Adrenal gland (tissue), 12 donors: ENCODE measurements around the gene COL26A1. TPM values are rescaled to one million over a fixed set of nuclear protein-coding genes. Genes with fewer than 3 reads are reported as not detected.

Source experiments
- DNase-seq, 7 donors: peaks; one replicate each; pipeline ENCODE4 v3.0.0-alpha.2; 2019 to 2020
- H3K27ac ChIP-seq, 5 donors: fragments of 200-600 bp; sonication (generic) in 4 of 5; 1 replicate in 3 of 5; 2 replicates in 2 of 5; pipeline versions ENCODE4 v1.5.1 to v1.8.0; 2016 to 2020; ENCODE audit warnings: mild to moderate bottlenecking in 1 of 5
- H3K27me3 ChIP-seq: fragments of 200-600 bp; 2 replicates; pipeline ENCODE4 v1.8.0; 2021
- H3K36me3 ChIP-seq, 2 donors: fragments of 200-600 bp; replicated peaks in 1 of 2; 1 replicate in 1 of 2; 2 replicates in 1 of 2; pipeline versions ENCODE4 v1.5.1 to v1.8.0; 2018 to 2022
- H3K4me1 ChIP-seq, 2 donors: fragments of 200-600 bp; replicated peaks in 1 of 2; 1 replicate in 1 of 2; 2 replicates in 1 of 2; pipeline versions ENCODE4 v1.5.1 to v1.8.0; 2018 to 2021
- H3K4me3 ChIP-seq, 4 donors: fragments of 200-600 bp; sonication (generic) in 3 of 4; one replicate each; pipeline ENCODE4 v1.5.1; 2016 to 2018
- H3K9me3 ChIP-seq, 3 donors: fragments of 200-600 bp; sonication (generic) in 1 of 3; replicated peaks in 1 of 3; 1 replicate in 2 of 3; 2 replicates in 1 of 3; pipeline versions ENCODE4 v1.5.1 to v1.8.0; 2016 to 2021
- POLR2A ChIP-seq, 2 donors: fragments of 450-650 bp; IDR thresholded peaks; one replicate each; pipeline ENCODE4 v1.6.1; 2017; ENCODE audit warnings: antibody characterized with exemption in 2 of 2, mild to moderate bottlenecking in 2 of 2, moderate library complexity in 1 of 2
- WGBS, 4 donors: extraction: QIAGEN DNeasy Blood & Tissue Kit in 2 of 4; methylation state at CpG; one replicate each; pipeline versions ENCODE4 v1.1.5 to v1.1.7; 2013 to 2017; 5-methylcytosine and 5-hydroxymethylcytosine counted together
- intact Hi-C, 2 donors: fragments of 100-400 bp; cut with DNase I; formaldehyde crosslinking; loops; one replicate each; pipeline versions ENCODE4 v1.14.1 to v1.15.0; 2022 to 2023
- polyA plus RNA-seq, 3 donors: library from polyadenylated mRNA; stranded (reverse); fragments of 200-250 nt in 2 of 3; fragments of 350-450 nt in 1 of 3; fragmentation: Illumina TruSeq in 1 of 3; extraction: RNeasy Lipid Tissue Mini Kit (QIAGEN cat#74804) in 1 of 3; gene quantifications; one replicate each; pipeline ENCODE4 v1.2.3, GENCODE V29; 2013 to 2014
- total RNA-seq, 9 donors: library from RNA; depleted of rRNA in 4 of 9; stranded (reverse); fragments of >200 nt in 4 of 9; fragments of 120-200 nt in 1 of 9; fragmentation: NEBNext Ultra II Directional in 1 of 9; extraction: Animal tissue kit (Norgen Biotek cat#: 25700) in 1 of 9; gene quantifications; one replicate each; pipeline versions ENCODE4 v1.1.0 to v1.2.4, GENCODE V29; 2013 to 2023
- TF ChIP-seq, protein P1 (sequence below), 6 experiments: fragments of 450-650 bp in 4 of 6; fragments of 200-600 bp in 2 of 6; sonication (generic) in 1 of 6; IDR thresholded peaks; 1 replicate in 5 of 6; 2 replicates in 1 of 6; pipeline versions ENCODE4 v1.5.1 to v1.8.0; 2016 to 2021; ENCODE audit warnings: antibody characterized with exemption in 6 of 6, mild to moderate bottlenecking in 2 of 6, moderate library complexity in 1 of 6
- donor health status: healthy with polysubstance abuse.
- donor health status: Bipolar disorder and iron deficiency.
- donor health status: DM: yes; HTN: yes; CAD: no.
- donor health status: DM: no; HTN: no; CAD: no.
- donor health status: DM: no; HTN: no; CAD: no.
- donor health status: DM: yes; HTN: yes; CAD: no.

The COL26A1 gene
- total and polyA plus RNA-seq, 12 donors: 0.64 to 18.8 (median 4.6) TPM

DNA sequence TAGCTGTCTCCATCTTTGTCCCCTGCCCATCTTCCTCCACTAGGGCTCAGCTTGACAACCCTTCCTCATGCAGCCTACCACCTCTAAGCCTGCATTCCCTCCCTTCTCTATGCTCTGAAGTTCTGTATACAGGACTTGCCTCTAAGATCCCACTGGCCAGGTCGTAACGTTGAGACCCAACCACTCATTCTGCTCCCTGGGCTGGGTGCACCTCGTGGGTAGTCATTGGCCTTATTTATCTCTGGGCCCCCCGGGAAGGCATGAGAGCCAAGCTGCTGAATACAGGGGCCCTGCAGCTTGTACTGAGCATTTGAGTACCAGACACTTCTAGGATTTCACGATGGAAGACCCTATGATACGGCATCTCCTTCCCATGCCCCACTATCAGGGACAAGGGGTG lies 235.3 kb downstream of the COL26A1 start:
- WGBS, 4 donors: 83 to 91% (median 86%) methylated on average over 6 of the region's 6 CpGs

DNA sequence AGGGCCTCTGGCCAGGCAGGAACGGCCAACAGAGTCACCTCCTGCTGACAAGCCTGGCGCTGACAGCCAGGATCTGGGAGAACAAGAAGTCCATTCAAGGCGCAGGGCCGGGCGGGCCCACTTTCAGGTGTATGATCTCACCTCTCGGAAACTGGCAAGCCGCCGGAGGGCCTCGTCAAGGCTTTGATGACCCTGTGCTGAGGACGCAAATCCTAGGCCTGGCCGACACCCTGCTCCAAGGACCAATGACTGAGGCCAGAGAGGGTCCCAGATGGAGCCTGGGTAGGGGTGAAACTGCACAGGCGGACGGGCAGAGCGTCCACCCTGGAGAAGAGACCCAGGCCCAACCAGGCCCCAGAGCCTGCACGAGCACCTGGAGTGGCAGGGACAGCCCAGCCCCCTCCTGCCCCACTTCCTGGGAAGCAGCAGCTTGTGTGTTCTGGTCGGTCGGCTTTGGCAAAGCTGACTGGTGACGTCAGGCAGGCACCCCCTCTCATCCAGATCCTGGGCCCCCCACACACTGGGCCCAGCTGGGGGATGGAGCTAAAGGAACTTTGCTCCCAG lies 235.8 kb downstream of the COL26A1 start:
- no peaks in the 10 kb centered on the region for H3K4me1 ChIP-seq
- no peaks in the 10 kb centered on the region for H3K27me3 ChIP-seq
- intact Hi-C loops: no loop called here
- no peak overlapping the region for H3K4me3 ChIP-seq
- WGBS, 4 donors: 49 to 91% (median 89%) methylated on average over 3 to 18 of the region's 18 CpGs
- no peak for DNase-seq
- no peak for TF ChIP-seq POLR2A (IDR thresholded peaks at IDR 0.05)
- TF ChIP-seq, protein P1, sequence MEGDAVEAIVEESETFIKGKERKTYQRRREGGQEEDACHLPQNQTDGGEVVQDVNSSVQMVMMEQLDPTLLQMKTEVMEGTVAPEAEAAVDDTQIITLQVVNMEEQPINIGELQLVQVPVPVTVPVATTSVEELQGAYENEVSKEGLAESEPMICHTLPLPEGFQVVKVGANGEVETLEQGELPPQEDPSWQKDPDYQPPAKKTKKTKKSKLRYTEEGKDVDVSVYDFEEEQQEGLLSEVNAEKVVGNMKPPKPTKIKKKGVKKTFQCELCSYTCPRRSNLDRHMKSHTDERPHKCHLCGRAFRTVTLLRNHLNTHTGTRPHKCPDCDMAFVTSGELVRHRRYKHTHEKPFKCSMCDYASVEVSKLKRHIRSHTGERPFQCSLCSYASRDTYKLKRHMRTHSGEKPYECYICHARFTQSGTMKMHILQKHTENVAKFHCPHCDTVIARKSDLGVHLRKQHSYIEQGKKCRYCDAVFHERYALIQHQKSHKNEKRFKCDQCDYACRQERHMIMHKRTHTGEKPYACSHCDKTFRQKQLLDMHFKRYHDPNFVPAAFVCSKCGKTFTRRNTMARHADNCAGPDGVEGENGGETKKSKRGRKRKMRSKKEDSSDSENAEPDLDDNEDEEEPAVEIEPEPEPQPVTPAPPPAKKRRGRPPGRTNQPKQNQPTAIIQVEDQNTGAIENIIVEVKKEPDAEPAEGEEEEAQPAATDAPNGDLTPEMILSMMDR (IDR thresholded peaks at IDR 0.05): no peak
- H3K36me3 ChIP-seq: no peaks in the 10 kb centered on the region
- peaks cover 0 to 4% (median 0%) of the 10 kb centered on the region in 3 donors for H3K9me3 ChIP-seq
- peak overlapping the region in 1 of 5 donors; percentile 48 for H3K27ac ChIP-seq

More for the DNA sequence above, 235.3 kb downstream of the COL26A1 start:
- Histone ChIP-seq H3K9me3 (peaks cover 0 to 4% (median 0%) of the 10 kb centered on the region in 3 donors), H3K27ac (no peak overlapping the region), H3K4me1 (no peaks in the 10 kb centered on the region), H3K4me3 (no peak overlapping the region), H3K27me3 (no peaks in the 10 kb centered on the region), H3K36me3 (no peaks in the 10 kb centered on the region)
- no peak for DNase-seq
- intact Hi-C loops: no loop called here
- TF ChIP-seq, protein P1 (IDR thresholded peaks at IDR 0.05): no peak
- TF ChIP-seq POLR2A (IDR thresholded peaks at IDR 0.05): no peak

DNA sequence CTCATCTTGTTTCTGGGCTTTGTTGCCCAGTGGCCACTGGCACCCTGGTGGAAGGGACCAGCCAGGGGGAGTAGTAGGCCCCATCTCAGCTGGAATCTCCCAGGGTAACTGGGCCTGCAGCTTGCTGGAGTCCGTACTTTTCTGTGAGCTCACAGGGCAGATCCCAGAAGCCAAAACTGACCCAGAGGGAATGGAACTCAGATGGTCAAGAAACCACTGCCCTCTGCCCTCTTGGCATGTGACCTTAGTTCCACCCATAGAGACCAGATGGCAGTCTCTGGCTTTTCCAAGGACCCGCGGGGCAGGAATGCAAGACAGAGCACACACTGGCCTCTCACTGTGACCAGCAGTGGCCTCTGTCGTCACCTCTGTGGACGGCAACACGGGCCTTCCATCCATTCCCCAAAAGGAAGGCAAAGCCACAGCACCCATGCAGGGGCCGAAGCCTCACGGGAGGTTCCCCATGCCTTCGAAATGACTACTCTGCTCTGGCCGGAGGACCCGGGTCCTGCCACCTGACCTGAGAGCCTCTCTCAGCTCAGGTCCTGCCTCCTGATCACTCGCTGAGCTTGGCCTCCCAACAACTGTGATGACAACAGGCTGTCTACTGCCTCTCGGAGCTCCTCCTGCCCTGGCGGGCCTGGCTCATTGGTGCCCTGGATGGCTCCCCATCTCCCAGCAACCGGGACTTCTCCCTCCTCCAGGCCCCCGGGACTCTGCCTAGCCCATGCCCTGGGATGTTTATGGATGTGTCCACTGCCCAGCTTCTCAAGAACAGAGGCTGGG lies 236.5 kb downstream of the COL26A1 start:
- Histone ChIP-seq H3K27me3 (no peaks in the 10 kb centered on the region), H3K4me1 (no peaks in the 10 kb centered on the region), H3K36me3 (no peaks in the 10 kb centered on the region), H3K27ac (peak overlapping the region in 1 of 5 donors; percentile 48), H3K4me3 (no peak overlapping the region), H3K9me3 (peaks cover 0 to 4% (median 0%) of the 10 kb centered on the region in 3 donors)
- TF ChIP-seq, protein P1 (IDR thresholded peaks at IDR 0.05): no peak
- TF ChIP-seq POLR2A (IDR thresholded peaks at IDR 0.05): no peak
- intact Hi-C loops: no loop called here
- peak in 5 of 7 donors; percentile 16 to 62 (median 38) for DNase-seq
- 78 to 100% (median 83%) methylated on average over 3 to 16 of the region's 16 CpGs for WGBS, 4 donors

DNA sequence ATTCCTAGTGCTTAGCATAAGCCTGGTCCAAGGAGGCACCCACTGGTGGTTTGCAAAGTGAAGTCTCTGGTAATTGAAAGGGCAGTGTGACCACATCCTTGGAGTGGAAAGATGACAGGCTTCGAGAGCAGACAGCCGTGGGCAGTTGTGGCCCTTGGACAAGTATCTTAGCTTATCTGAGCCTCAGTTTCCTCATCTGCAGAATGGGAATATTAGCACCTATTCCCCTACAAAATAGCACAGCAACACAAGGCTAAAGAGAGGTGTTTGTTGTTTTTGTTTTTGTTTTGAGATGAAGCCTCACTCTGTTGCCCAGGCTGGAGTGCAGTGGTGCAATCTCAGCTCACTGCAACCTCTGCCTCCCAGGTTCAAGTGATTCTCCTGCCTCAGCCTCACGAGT lies 237.1 kb downstream of the COL26A1 start:
- no peak for TF ChIP-seq POLR2A (IDR thresholded peaks at IDR 0.05)
- TF ChIP-seq, protein P1 (IDR thresholded peaks at IDR 0.05): no peak
- WGBS, 4 donors: 74 to 89% (median 82%) methylated on average over 3 of the region's 3 CpGs
- intact Hi-C loops: loop anchor here (5.0 to 10.0 kb wide), 4 partner anchors 83 to 673 kb away; no protein-coding TSS in a partner anchor

More for the DNA sequence above, 237.1 kb downstream of the COL26A1 start:
- no peak overlapping the region for H3K4me3 ChIP-seq
- no peak for DNase-seq
- peaks cover 0 to 4% (median 0%) of the 10 kb centered on the region in 3 donors for H3K9me3 ChIP-seq
- no peaks in the 10 kb centered on the region for H3K36me3 ChIP-seq
- no peak overlapping the region for H3K27ac ChIP-seq
- no peaks in the 10 kb centered on the region for H3K27me3 ChIP-seq
- H3K4me1 ChIP-seq: no peaks in the 10 kb centered on the region
